ENCODE results near the gene LPCAT4. TPM values are rescaled to one million over a fixed set of nuclear protein-coding genes. Genes with fewer than 3 reads are reported as not detected.

Gene LPCAT4
- total RNA-seq, 2 donors from 2014 or later = 46.8 to 96.5 TPM

DNA sequence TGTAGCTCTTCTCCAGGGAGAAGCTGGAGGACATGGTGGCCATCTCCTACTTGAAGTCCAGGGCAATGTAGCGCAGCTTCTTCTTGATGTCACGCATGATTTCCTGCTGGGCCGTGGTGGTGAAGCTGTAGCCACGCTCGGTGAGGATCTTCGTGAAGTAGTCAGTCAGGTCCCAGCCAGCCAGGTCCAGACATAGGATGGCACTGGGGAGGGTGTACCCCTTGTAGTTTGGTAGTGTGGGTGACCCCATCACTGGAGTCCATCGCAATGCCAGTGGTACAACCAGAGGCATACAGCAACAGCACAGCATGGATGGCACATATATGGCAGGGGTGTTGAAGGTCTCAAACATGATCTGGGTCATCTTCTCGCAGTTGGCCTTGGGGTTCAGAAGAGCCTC is 7.0 kb upstream of the LPCAT4 start:
- no peak for DNase-seq (ENCODE audit: low spot score)
- Mint-ChIP-seq H3K36me3 (no peaks in the 10 kb centered on the region), H3K27me3 (no peaks in the 10 kb centered on the region), H3K9me3 (no peaks in the 10 kb centered on the region), H3K4me1 (ENCODE audit: low read depth in 2 of 2) (peaks cover 0 to 2% of the 10 kb centered on the region in 2 donors), H3K4me3 (no peak overlapping the region), H3K27ac (no peak overlapping the region)
- ATAC-seq = no peak

DNA sequence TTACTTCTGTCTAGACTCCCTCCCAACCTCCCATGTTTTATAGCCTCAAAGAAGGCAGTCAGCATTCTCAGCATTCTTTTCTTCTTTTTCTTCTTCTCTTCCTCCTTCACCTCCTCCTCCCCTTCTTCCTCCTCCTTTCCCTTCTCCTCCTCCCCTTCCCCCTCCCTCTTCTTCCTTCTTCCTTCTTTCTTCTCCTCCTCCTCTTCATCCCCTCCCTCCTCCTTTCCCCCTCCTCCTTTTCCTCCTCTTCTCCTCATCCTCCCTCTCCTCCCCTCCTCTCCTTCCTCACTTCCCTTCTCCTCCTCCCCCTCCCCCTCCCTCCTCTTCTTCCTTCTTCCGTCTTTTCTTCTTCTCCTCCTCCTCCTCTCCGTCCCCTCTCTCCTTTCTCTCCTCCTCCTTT is 3.6 kb upstream of the LPCAT4 start:
- H3K4me1 Mint-ChIP-seq (ENCODE audit: low read depth in 2 of 2) = peaks cover 19 to 22% of the 10 kb centered on the region in 2 donors
- H3K36me3 Mint-ChIP-seq = no peaks in the 10 kb centered on the region
- ATAC-seq (no peak), DNase-seq (ENCODE audit: low spot score) (no peak)
- no peak overlapping the region for H3K4me3 Mint-ChIP-seq
- peak overlapping the region in 1 of 2 donors; percentile 57 for H3K27ac Mint-ChIP-seq
- H3K27me3 Mint-ChIP-seq = no peaks in the 10 kb centered on the region
- no peaks in the 10 kb centered on the region for H3K9me3 Mint-ChIP-seq

DNA sequence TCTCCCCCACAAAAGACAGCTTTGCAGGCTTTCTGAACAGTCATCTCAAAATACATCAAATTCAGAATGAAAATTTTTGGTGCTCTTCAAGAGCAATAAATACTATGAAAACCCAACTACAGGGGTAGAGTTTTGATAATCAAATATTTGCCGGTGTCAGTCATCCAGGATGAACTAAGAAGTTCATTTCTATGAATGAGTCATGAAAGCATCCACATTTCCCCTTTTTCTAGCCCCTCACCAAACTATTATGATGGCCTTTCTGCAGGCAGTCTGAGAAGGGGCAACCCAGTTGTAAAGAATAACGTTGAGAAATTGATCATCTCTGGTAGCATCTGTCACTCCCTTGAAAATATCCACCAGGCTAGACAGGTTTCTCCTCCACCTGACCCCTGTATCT is 3.1 kb upstream of the LPCAT4 start:
- Mint-ChIP-seq H3K27ac (peak overlapping the region in 1 of 2 donors; percentile 57), H3K27me3 (no peaks in the 10 kb centered on the region), H3K9me3 (no peaks in the 10 kb centered on the region), H3K4me1 (ENCODE audit: low read depth in 2 of 2) (peaks cover 24% of the 10 kb centered on the region in 2 donors), H3K4me3 (peak overlapping the region; percentile 26), H3K36me3 (no peaks in the 10 kb centered on the region)
- DNase-seq (ENCODE audit: low spot score) (no peak), ATAC-seq (no peak)

DNA sequence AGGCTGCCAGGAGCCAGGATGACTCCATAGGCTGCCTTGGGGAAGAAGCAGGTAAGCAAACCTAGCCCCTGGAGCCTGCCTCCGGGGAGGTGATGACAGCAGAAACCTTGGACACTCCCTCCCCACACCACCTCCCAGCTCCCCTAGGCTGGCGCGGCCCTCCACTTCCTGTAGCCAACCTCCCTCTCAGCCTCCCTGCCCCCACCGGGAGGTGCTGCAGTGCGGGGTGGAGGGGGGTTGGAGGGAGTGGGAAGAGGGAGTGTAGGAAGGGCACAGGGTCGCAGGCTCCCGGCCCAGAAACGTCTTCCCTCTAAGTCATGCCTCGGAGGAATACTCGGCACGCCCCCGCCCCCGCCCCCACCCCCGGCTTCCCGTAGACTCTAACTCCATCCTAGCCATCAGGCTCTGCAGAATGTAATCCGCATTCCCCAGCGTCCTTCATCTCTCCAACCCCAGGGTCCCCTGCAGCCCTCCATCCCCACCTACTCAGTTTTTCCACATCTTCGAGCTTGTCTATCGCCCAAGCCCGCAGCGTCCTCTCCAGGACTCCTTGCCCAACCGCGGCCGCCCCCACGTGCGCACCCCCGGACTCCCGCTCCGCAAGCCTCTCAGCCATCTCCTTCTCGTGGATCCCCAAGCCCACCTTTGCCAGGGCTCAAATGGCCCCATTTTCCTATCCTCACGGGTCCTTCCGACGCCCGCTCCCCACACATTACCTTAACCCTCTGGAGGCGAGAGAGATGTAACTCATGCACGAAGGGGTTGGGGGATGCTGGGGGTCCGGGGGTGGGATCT is 528 bp downstream of the LPCAT4 start:
- Mint-ChIP-seq H3K27me3 (no peaks in the 10 kb centered on the region), H3K4me3 (peak overlapping the region; percentile 99), H3K27ac (peak overlapping the region; percentile 70 to 90), H3K4me1 (ENCODE audit: low read depth in 2 of 2) (peaks cover 24 to 27% of the 10 kb centered on the region in 2 donors), H3K36me3 (no peaks in the 10 kb centered on the region), H3K9me3 (no peaks in the 10 kb centered on the region)
- ATAC-seq = peak; percentile 0 to 42
- DNase-seq (ENCODE audit: low spot score) = peak; percentile 80

DNA sequence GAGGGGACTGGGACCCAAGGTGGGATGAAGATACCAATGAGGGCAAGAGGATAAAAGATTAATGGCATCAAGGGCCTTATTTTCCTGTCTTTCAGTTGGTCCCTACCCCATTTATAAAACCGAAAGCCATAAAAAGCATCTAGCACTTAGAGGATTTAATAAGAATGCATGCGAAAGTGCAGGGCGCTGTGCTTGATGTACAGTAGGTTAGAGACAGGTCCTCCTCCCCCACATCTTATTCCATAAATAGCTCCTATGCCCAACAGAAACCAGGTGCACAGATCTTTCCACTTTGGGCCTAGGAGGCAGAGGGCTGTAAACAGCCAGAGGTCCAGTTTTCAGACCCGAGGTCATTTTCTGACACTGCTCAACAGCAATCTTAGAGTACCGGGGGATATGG is 1.2 kb downstream of the LPCAT4 start:
- Mint-ChIP-seq H3K36me3 (peaks cover 5% of the 10 kb centered on the region), H3K4me1 (ENCODE audit: low read depth in 2 of 2) (peaks cover 24 to 27% of the 10 kb centered on the region in 2 donors), H3K9me3 (no peaks in the 10 kb centered on the region), H3K27ac (peak overlapping the region; percentile 70 to 90), H3K27me3 (no peaks in the 10 kb centered on the region), H3K4me3 (peak overlapping the region; percentile 99)
- ATAC-seq (no peak), DNase-seq (ENCODE audit: low spot score) (no peak)

DNA sequence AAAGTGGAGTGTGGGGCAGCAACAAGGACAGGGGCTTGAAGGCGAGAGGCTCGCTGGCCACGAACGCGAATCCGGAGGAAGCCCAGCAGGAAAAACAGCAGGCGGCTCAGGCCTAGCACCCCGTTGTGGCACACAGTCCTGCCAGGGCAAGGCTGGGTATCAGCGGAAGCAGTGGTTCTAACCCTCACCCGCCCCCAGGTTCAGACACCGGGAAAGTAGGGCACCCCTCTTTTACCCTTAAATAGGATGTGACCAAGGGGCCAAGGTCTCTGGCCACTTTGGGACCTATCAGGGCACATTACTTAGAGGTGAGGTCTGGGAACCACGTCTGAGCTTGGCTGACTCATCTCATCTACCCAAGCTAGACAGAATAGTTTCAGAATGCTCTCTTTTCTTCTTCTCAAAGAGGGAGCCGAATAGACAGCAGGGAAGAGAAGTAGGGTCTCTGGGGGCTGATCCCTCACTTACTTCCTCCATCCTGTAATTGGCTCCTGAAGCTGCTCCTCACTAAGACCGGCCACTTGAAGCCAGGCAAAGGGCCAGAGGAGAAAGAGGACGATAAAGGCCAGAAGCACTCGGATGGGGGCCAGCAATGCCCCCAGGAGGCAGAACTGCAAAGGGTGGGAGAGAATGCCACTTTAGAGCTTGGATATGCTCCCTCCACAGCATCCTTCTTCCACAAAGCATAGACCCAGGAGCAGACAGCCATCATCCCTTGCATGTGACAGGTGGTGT is 1.7 kb downstream of the LPCAT4 start:
- DNase-seq (ENCODE audit: low spot score) (no peak), ATAC-seq (no peak)
- Mint-ChIP-seq H3K9me3 (no peaks in the 10 kb centered on the region), H3K27me3 (no peaks in the 10 kb centered on the region), H3K4me1 (ENCODE audit: low read depth in 2 of 2) (peaks cover 24 to 27% of the 10 kb centered on the region in 2 donors), H3K36me3 (peaks cover 5% of the 10 kb centered on the region), H3K4me3 (peak overlapping the region; percentile 99), H3K27ac (peak overlapping the region; percentile 70 to 90)

DNA sequence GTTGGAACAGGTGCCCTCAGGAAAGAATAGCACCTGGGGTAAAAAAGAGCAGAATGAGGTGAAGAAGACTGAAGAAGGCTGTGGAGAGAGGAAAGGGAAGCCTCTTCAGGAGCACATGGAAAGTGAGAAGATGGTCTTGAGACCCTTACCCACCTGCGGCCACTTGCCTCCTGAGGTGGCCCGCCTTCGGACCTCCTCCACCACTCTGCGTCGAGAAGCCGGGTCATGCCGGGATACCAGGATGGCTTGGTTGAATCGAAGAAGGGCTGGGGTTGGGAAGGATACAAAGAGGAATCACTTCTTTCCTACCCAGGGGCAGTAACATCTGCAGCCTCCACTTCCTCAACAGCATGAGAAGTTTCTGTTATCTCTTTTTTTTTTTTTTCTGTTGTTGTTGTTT is 3.0 kb downstream of the LPCAT4 start:
- no peak for DNase-seq (ENCODE audit: low spot score)
- H3K36me3 Mint-ChIP-seq = peaks cover 5% of the 10 kb centered on the region
- no peak overlapping the region for H3K27ac Mint-ChIP-seq
- ATAC-seq = no peak
- H3K9me3 Mint-ChIP-seq = no peaks in the 10 kb centered on the region
- no peak overlapping the region for H3K4me3 Mint-ChIP-seq
- peaks cover 24% of the 10 kb centered on the region in 2 donors for H3K4me1 Mint-ChIP-seq (ENCODE audit: low read depth in 2 of 2)
- no peaks in the 10 kb centered on the region for H3K27me3 Mint-ChIP-seq

DNA sequence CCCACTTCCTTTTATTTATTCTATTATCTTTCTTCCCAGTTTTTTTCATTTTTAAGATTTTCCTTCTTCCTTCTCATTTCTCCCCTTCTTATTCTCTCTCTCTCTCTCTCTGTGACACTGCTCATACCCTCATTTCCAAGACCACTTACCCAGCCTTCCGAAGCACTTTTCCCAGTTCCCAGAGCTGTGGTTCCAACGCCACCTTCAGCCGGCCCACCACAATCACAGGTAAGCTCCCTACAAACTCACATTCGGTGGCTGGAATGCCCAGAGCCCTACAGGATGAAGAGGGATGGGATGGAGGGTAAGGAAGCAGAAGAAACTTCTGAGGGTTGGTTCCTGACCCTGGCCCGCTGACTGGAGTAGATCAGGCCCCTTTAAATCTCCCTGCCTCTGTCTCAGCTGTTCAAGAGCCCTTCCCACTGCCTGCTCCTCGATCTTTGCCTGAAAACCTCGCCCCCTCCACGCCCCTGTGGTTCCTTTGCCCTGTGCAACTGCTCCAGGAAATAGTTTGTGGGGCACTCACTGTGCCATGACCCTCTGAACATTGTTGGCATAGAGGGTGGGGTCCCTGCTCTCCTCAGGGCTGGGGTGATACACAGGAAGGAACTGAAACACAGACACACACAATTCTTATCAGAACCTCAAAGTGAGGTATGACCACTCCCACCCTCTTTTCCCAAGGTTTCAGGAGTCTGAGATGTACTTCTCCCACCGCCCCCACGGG is 4.8 kb downstream of the LPCAT4 start:
- Mint-ChIP-seq H3K4me1 (ENCODE audit: low read depth in 2 of 2) (peaks cover 14 to 15% of the 10 kb centered on the region in 2 donors), H3K27ac (peak overlapping the region; percentile 32 to 57), H3K9me3 (no peaks in the 10 kb centered on the region), H3K27me3 (no peaks in the 10 kb centered on the region), H3K36me3 (peaks cover 10% of the 10 kb centered on the region), H3K4me3 (no peak overlapping the region)
- DNase-seq (ENCODE audit: low spot score) = no peak
- no peak for ATAC-seq

DNA sequence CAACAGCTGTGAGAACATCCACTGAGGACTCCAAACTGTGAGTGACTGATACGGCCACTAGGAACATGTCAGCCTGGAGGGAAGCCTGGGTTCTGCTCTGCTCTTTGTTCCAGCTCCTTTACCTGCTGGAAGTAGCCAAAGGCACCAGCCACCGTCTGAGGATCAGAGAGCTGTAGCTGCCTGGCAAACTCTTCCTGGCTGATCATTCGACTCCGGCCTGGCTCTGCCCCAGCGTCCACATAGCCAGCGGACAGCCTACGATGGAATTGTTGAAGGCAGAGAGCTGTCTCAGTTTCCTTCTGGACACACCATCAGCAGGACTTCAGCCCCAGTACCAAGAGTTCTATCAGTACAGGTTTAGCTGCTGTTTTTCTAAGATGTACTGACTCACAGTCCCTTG is 5.7 kb downstream of the LPCAT4 start:
- H3K4me1 Mint-ChIP-seq (ENCODE audit: low read depth in 2 of 2) = peaks cover 10% of the 10 kb centered on the region in 2 donors

DNA sequence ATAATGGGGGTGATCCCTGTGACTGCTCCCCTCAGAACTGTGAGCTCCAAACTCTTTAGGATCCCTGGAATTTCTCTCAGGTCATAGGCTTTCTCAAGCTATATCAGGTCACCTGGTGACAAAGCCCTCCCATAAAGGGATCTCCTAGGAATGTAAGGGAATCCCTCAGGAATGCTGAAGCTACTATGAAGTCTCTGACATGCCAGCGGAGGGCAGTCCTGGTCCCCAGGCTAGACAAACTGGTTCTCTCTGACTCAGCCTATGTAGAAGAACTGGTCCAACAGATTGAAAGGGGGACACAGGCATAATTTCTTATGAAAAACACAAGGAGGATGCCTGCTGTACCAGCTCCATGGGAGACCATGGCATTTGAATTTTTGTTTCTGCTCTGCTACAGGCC is 6.7 kb downstream of the LPCAT4 start:
- H3K27me3 Mint-ChIP-seq = no peaks in the 10 kb centered on the region
- no peak for DNase-seq (ENCODE audit: low spot score)
- peaks cover 10% of the 10 kb centered on the region for H3K36me3 Mint-ChIP-seq
- peaks cover 1 to 2% of the 10 kb centered on the region in 2 donors for H3K4me1 Mint-ChIP-seq (ENCODE audit: low read depth in 2 of 2)
- no peak for ATAC-seq
- no peak overlapping the region for H3K4me3 Mint-ChIP-seq
- H3K9me3 Mint-ChIP-seq = no peaks in the 10 kb centered on the region
- H3K27ac Mint-ChIP-seq = no peak overlapping the region

More for the DNA sequence above, 5.7 kb downstream of the LPCAT4 start:
- no peak for DNase-seq (ENCODE audit: low spot score)
- no peak for ATAC-seq
- no peaks in the 10 kb centered on the region for H3K27me3 Mint-ChIP-seq
- peaks cover 10% of the 10 kb centered on the region for H3K36me3 Mint-ChIP-seq
- H3K4me3 Mint-ChIP-seq = no peak overlapping the region
- H3K9me3 Mint-ChIP-seq = no peaks in the 10 kb centered on the region
- peak overlapping the region in 1 of 2 donors; percentile 32 for H3K27ac Mint-ChIP-seq

DNA sequence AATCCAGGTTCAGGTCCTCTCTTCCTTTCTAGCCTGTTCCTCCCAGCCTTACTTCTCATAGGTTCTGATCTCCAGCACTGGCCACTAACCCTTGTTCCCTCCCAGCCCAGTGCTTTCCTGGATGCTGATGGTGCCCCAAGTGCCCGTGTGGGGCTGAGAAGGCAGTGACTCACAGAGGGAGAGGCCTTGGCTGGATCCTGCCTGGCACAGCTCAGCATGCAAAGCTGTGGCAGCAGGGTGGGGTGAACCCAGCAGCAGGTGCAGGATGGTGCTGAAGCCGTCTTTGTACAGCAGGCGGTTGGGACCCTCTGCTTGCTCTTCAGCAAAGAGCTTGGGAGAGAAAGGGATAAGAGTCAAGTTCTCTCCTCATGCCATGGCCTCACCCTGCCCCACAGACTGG is 7.6 kb downstream of the LPCAT4 start:
- no peak for DNase-seq (ENCODE audit: low spot score)
- no peaks in the 10 kb centered on the region for H3K9me3 Mint-ChIP-seq
- peaks cover 0 to 2% of the 10 kb centered on the region in 2 donors for H3K4me1 Mint-ChIP-seq (ENCODE audit: low read depth in 2 of 2)
- no peaks in the 10 kb centered on the region for H3K27me3 Mint-ChIP-seq
- H3K27ac Mint-ChIP-seq = no peak overlapping the region
- H3K36me3 Mint-ChIP-seq = peaks cover 10% of the 10 kb centered on the region
- no peak for ATAC-seq
- no peak overlapping the region for H3K4me3 Mint-ChIP-seq

DNA sequence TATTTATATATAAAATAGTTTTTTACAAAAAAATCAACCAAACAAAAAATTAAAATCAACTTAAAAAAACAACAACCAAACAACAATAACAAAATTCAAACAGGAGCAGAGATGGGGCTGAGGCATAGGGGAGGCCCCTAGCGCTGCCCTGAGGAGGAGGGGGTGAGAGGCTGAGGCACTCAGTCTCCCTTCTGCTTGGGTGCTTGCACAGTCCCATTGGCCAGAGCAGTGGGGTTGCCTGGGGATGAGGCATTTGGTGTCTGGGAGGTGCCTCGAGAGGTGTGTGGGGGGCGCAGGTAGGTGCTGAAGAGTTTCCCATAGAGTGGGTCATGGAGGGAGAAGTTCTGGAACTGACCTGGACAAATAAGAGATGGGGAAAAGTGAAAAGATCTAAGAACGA is 8.0 kb downstream of the LPCAT4 start:
- DNase-seq (ENCODE audit: low spot score) (no peak), ATAC-seq (no peak)
- H3K9me3 Mint-ChIP-seq = no peaks in the 10 kb centered on the region
- H3K36me3 Mint-ChIP-seq = peaks cover 10% of the 10 kb centered on the region
- H3K4me3 Mint-ChIP-seq = no peak overlapping the region
- peaks cover 0 to 2% of the 10 kb centered on the region in 2 donors for H3K4me1 Mint-ChIP-seq (ENCODE audit: low read depth in 2 of 2)
- H3K27me3 Mint-ChIP-seq = no peaks in the 10 kb centered on the region
- H3K27ac Mint-ChIP-seq = no peak overlapping the region

DNA sequence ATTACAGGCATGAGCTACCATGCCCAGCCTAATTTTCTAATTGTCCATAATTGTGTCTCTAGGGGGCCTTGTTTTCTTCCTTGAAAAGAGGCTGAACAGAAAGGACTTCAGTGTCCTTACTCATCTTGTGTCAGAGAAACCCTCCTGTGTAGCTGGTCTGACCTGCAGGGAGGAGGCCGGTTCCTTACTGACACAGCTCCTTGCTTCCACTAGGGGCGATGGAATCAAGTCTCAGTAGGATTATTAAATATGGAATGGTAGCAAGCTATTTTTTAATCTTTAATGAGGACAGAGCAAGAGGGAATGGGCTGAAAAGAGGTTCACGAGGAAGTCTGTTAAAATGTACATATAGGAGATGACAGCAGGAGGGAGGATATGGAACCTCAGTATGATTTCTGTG is 8.6 kb downstream of the LPCAT4 start:
- Mint-ChIP-seq H3K27me3 (no peaks in the 10 kb centered on the region), H3K9me3 (no peaks in the 10 kb centered on the region), H3K4me1 (ENCODE audit: low read depth in 2 of 2) (peaks cover 0 to 2% of the 10 kb centered on the region in 2 donors), H3K36me3 (peaks cover 10% of the 10 kb centered on the region), H3K4me3 (no peak overlapping the region), H3K27ac (no peak overlapping the region)
- no peak for DNase-seq (ENCODE audit: low spot score)
- no peak for ATAC-seq

DNA sequence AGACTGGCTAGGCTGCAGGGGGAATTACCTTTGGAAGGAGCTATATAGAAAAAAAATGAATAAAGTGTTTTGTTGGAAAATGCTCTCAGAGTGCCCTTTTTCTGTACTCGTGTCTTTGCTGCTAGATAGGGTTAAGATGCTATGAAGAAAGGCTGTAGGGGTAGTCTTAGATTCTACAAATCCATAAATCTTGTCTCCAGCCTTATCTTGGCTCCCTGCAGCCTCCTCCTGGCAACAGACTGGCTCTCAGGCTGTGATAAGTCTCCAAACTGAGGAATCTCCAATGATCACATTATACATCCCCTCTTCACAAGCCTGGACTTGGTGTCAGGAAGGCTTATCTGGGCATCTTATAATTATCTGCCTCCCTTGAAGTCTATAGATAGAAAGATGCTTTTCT is 9.3 kb downstream of the LPCAT4 start:
- DNase-seq (ENCODE audit: low spot score) (no peak), ATAC-seq (no peak)
- H3K27ac Mint-ChIP-seq = no peak overlapping the region
- H3K9me3 Mint-ChIP-seq = no peaks in the 10 kb centered on the region
- H3K36me3 Mint-ChIP-seq = peaks cover 10% of the 10 kb centered on the region
- no peak overlapping the region for H3K4me3 Mint-ChIP-seq
- no peaks in the 10 kb centered on the region for H3K27me3 Mint-ChIP-seq
- H3K4me1 Mint-ChIP-seq (ENCODE audit: low read depth in 2 of 2) = peaks cover 0 to 2% of the 10 kb centered on the region in 2 donors
